Prostate gland (tissue), 2 donors: ENCODE results near the gene TMTC2.

Source experiments
- CTCF ChIP-seq, 4 experiments: fragments of 200-600 bp in 2 of 4; fragments of 450-650 bp in 2 of 4; sonication (generic) in 2 of 4; IDR thresholded peaks; 1 replicate in 3 of 4; 2 replicates in 1 of 4; pipeline ENCODE4 v1.5.1; 2016 to 2019; ENCODE audit warnings: antibody characterized with exemption in 4 of 4, mild to moderate bottlenecking in 2 of 4, moderate library complexity in 2 of 4
- POLR2A ChIP-seq: fragments of 450-650 bp; IDR thresholded peaks from one replicate; pipeline ENCODE4 v1.6.1; 2016; ENCODE audit warnings: antibody characterized with exemption, mild to moderate bottlenecking
- POLR2AphosphoS5 ChIP-seq: sonication (generic); formaldehyde crosslinking; IDR thresholded peaks from one replicate; pipeline ENCODE4 v1.6.1; 2017; ENCODE audit warnings: antibody characterized with exemption

- no peak for TF ChIP-seq POLR2AphosphoS5
- no peak for TF ChIP-seq CTCF (IDR thresholded peaks at IDR 0.05)
- no peak for TF ChIP-seq POLR2A
Measured at GRCh38 chr12:82781309-82781997, 94.7 kb downstream of the TMTC2 start.
